T47D (cell line): ENCODE results near the gene LDLRAD4.

Experiments
- DNase-seq, 2 experiments: peaks; one replicate each; pipeline versions ENCODE4 v3.0.0 to v3.0.0-alpha.2; 2011 to 2012; ENCODE audit warnings: low read depth in 1 of 2, low spot score in 1 of 2
- JUND ChIP-seq: IDR thresholded peaks from 2 replicates; pipeline ENCODE4 v1.6.1; 2012; ENCODE audit warnings: low read depth
- in situ Hi-C: cut with HindIII; loops from 2 replicates; pipeline ENCODE4 v1.10.0; 2016; ENCODE audit warnings: low sequenced_read_pairs, low pct_unique_long_range_greater_than_20kb

The LDLRAD4 gene

GRCh38 chr18:13185675-13186198, 32.8 kb upstream of the LDLRAD4 start:
- in situ Hi-C loops = no loop called here
- TF ChIP-seq JUND = no peak
- DNase-seq = no peak

- in situ Hi-C loops = no loop called here
- no peak for TF ChIP-seq JUND
- no peak for DNase-seq
Measured at GRCh38 chr18:13186687-13187086, 31.9 kb upstream of the LDLRAD4 start.

DNA sequence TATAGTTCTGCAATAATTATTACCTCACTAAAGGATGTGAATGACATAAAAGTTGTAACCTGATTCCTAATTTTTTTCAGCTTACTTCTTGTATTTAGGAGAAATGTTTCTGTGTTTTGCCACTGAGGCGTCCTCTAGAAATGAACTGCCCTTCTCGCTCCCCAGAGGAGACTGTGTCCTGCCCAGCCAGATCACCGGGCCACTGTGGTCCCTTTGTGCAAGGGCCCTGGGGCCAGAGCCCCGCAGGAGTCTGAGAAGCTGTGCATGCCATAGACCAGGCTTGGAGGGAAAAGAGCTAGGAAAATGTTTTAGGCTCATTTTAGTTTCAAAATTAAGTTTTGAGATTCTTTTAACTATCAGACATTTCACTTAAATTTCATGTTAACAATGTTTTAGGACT, 31.1 kb upstream of the LDLRAD4 start:
- DNase-seq = no peak
- TF ChIP-seq JUND = no peak
- in situ Hi-C loops = no loop called here

GRCh38 chr18:13191031-13191430, 27.5 kb upstream of the LDLRAD4 start:
- in situ Hi-C loops = no loop called here
- TF ChIP-seq JUND = no peak
- DNase-seq = no peak

GRCh38 chr18:13191779-13192178, 26.8 kb upstream of the LDLRAD4 start:
- TF ChIP-seq JUND = no peak
- in situ Hi-C loops = no loop called here
- DNase-seq = no peak

- DNase-seq = no peak
- TF ChIP-seq JUND = no peak
- in situ Hi-C loops = no loop called here
Measured at GRCh38 chr18:13192970-13193369, 25.6 kb upstream of the LDLRAD4 start.

- TF ChIP-seq JUND = no peak
- DNase-seq = no peak
- in situ Hi-C loops = no loop called here
Measured at GRCh38 chr18:13194239-13194638, 24.3 kb upstream of the LDLRAD4 start.

- in situ Hi-C loops = no loop called here
- TF ChIP-seq JUND = no peak
- DNase-seq = no peak
Measured at GRCh38 chr18:13198701-13199100, 19.9 kb upstream of the LDLRAD4 start.

DNA sequence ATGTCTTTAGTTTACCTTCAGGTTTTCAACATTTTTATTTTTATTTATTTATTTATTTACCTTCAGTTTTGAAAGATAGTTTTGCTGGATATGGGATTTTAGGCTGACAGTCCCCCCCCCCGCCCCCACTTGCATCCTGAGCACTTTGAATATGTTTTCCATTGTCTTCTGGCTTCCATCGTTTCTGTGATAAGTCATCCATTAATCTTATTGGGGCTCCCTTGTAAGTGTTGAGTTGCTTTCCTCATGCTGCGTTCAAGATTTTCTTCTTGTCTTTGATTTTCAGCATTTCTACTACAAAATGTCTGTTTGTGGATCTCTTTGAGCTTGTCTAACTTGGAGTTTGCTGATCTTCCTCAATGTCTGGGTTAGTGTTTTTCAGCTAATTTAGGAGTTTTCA, 19.4 kb upstream of the LDLRAD4 start:
- in situ Hi-C loops = no loop called here
- no peak for TF ChIP-seq JUND
- DNase-seq = no peak

- DNase-seq = no peak
- no peak for TF ChIP-seq JUND
- in situ Hi-C loops = no loop called here
Measured at GRCh38 chr18:13201292-13201691, 17.3 kb upstream of the LDLRAD4 start.

GRCh38 chr18:13202571-13202970, 16.0 kb upstream of the LDLRAD4 start:
- no peak for TF ChIP-seq JUND
- in situ Hi-C loops = no loop called here
- no peak for DNase-seq

- no peak for TF ChIP-seq JUND
- DNase-seq = no peak
- in situ Hi-C loops = no loop called here
Measured at GRCh38 chr18:13206301-13206700, 12.3 kb upstream of the LDLRAD4 start.

GRCh38 chr18:13207294-13207693, 11.3 kb upstream of the LDLRAD4 start:
- in situ Hi-C loops = no loop called here

DNA sequence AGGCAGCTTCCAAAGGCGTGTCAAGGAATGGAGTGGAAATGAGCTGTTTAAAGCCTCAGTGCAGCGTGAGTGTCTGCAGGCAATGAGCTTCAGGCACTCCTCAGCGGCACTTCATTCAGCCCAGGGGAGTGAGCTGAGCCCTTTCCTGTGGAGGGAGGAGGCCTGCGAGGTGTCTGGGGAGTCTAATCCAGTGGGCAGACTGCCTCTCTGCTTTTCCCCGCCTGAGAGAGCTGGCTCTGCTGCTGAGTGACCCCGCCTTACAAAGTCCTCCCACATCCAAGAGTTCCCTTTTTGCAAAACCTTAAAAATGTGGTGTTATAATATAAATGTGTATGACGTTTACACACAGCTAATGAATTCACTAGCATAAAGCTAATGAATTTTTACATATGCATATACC, 7.0 kb upstream of the LDLRAD4 start:
- no peak for TF ChIP-seq JUND
- in situ Hi-C loops = no loop called here
- DNase-seq = no peak

More at GRCh38 chr18:13207294-13207693, 11.3 kb upstream of the LDLRAD4 start:
- no peak for TF ChIP-seq JUND
- DNase-seq = no peak
